ENCODE measurements around the gene CMSS1.

The CMSS1 gene

GRCh38 chr3:99795573-99795972, 22.1 kb upstream of the CMSS1 start:
- Histone ChIP-seq H3K4me1 (ENCODE audit: insufficient read depth, insufficient read length) (no peaks in the 10 kb centered on the region), H3K4me3 (ENCODE audit: insufficient read length, low read depth) (no peak overlapping the region), H3K9ac (ENCODE audit: insufficient read length, low read depth) (no peak overlapping the region), H3K9me3 (ENCODE audit: insufficient read depth, low read length) (no peaks in the 10 kb centered on the region), H3K36me3 (ENCODE audit: insufficient read depth, insufficient read length, low read length) (no peaks in the 10 kb centered on the region), H3K27me3 (ENCODE audit: insufficient read depth, insufficient read length) (no peaks in the 10 kb centered on the region)
- no peak for DNase-seq (ENCODE audit: low read depth, low spot score)
- TF ChIP-seq YY1 (IDR thresholded peaks at IDR 0.05; ENCODE audit: insufficient read depth, insufficient read length) = no peak
- no peak for TF ChIP-seq SUZ12 (IDR thresholded peaks at IDR 0.05; ENCODE audit: extremely low read depth, insufficient read depth, insufficient read length)

GRCh38 chr3:99799422-99799821, 18.2 kb upstream of the CMSS1 start:
- H3K4me3 ChIP-seq (ENCODE audit: insufficient read length, low read depth) = no peak overlapping the region
- no peak for DNase-seq (ENCODE audit: low read depth, low spot score)
- H3K9me3 ChIP-seq (ENCODE audit: insufficient read depth, low read length) = peaks cover 12% of the 10 kb centered on the region
- no peaks in the 10 kb centered on the region for H3K4me1 ChIP-seq (ENCODE audit: insufficient read depth, insufficient read length)
- no peaks in the 10 kb centered on the region for H3K27me3 ChIP-seq (ENCODE audit: insufficient read depth, insufficient read length)
- H3K36me3 ChIP-seq (ENCODE audit: insufficient read depth, insufficient read length, low read length) = no peaks in the 10 kb centered on the region
- no peak overlapping the region for H3K9ac ChIP-seq (ENCODE audit: insufficient read length, low read depth)
- TF ChIP-seq ZNF274 (IDR thresholded peaks at IDR 0.05; ENCODE audit: low read depth, low read length) (no peak), SUZ12 (IDR thresholded peaks at IDR 0.05; ENCODE audit: extremely low read depth, insufficient read depth, insufficient read length) (no peak), YY1 (IDR thresholded peaks at IDR 0.05; ENCODE audit: insufficient read depth, insufficient read length) (no peak)

GRCh38 chr3:99803297-99803696, 14.4 kb upstream of the CMSS1 start:
- H3K27me3 ChIP-seq (ENCODE audit: insufficient read depth, insufficient read length) = no peaks in the 10 kb centered on the region
- no peak for DNase-seq (ENCODE audit: low read depth, low spot score)
- H3K4me3 ChIP-seq (ENCODE audit: insufficient read length, low read depth) = no peak overlapping the region
- no peaks in the 10 kb centered on the region for H3K36me3 ChIP-seq (ENCODE audit: insufficient read depth, insufficient read length, low read length)
- H3K9ac ChIP-seq (ENCODE audit: insufficient read length, low read depth) = no peak overlapping the region
- H3K9me3 ChIP-seq (ENCODE audit: insufficient read depth, low read length) = peaks cover 38% of the 10 kb centered on the region
- no peak for TF ChIP-seq SUZ12 (IDR thresholded peaks at IDR 0.05; ENCODE audit: extremely low read depth, insufficient read depth, insufficient read length)
- TF ChIP-seq ZNF274 (IDR thresholded peaks at IDR 0.05; ENCODE audit: low read depth, low read length) = no peak
- TF ChIP-seq YY1 (IDR thresholded peaks at IDR 0.05; ENCODE audit: insufficient read depth, insufficient read length) = no peak
- no peaks in the 10 kb centered on the region for H3K4me1 ChIP-seq (ENCODE audit: insufficient read depth, insufficient read length)

- no peak for DNase-seq (ENCODE audit: low read depth, low spot score)
- Histone ChIP-seq H3K4me1 (ENCODE audit: insufficient read depth, insufficient read length) (no peaks in the 10 kb centered on the region), H3K36me3 (ENCODE audit: insufficient read depth, insufficient read length, low read length) (no peaks in the 10 kb centered on the region), H3K4me3 (ENCODE audit: insufficient read length, low read depth) (no peak overlapping the region), H3K27me3 (ENCODE audit: insufficient read depth, insufficient read length) (no peaks in the 10 kb centered on the region), H3K9ac (ENCODE audit: insufficient read length, low read depth) (no peak overlapping the region), H3K9me3 (ENCODE audit: insufficient read depth, low read length) (peaks cover 38% of the 10 kb centered on the region)
- TF ChIP-seq SUZ12 (IDR thresholded peaks at IDR 0.05; ENCODE audit: extremely low read depth, insufficient read depth, insufficient read length) (no peak), YY1 (IDR thresholded peaks at IDR 0.05; ENCODE audit: insufficient read depth, insufficient read length) (no peak), ZNF274 (IDR thresholded peaks at IDR 0.05; ENCODE audit: low read depth, low read length) (no peak)
These were observed 12.5 kb upstream of the CMSS1 start for GRCh38 chr3:99805160-99805559.

GRCh38 chr3:99808163-99808794, 9.4 kb upstream of the CMSS1 start:
- no peak overlapping the region for H3K4me3 ChIP-seq (ENCODE audit: insufficient read length, low read depth)
- H3K9ac ChIP-seq (ENCODE audit: insufficient read length, low read depth) = no peak overlapping the region
- DNase-seq (ENCODE audit: low read depth, low spot score) = peak; percentile 77
- no peaks in the 10 kb centered on the region for H3K36me3 ChIP-seq (ENCODE audit: insufficient read depth, insufficient read length, low read length)
- TF ChIP-seq ZNF274 (IDR thresholded peaks at IDR 0.05; ENCODE audit: low read depth, low read length) (no peak), YY1 (IDR thresholded peaks at IDR 0.05; ENCODE audit: insufficient read depth, insufficient read length) (no peak), SUZ12 (IDR thresholded peaks at IDR 0.05; ENCODE audit: extremely low read depth, insufficient read depth, insufficient read length) (no peak)
- H3K4me1 ChIP-seq (ENCODE audit: insufficient read depth, insufficient read length) = no peaks in the 10 kb centered on the region
- H3K27me3 ChIP-seq (ENCODE audit: insufficient read depth, insufficient read length) = no peaks in the 10 kb centered on the region
- H3K9me3 ChIP-seq (ENCODE audit: insufficient read depth, low read length) = peaks cover 37% of the 10 kb centered on the region

GRCh38 chr3:99809565-99809964, 8.1 kb upstream of the CMSS1 start:
- Histone ChIP-seq H3K9me3 (ENCODE audit: insufficient read depth, low read length) (peaks cover 25% of the 10 kb centered on the region), H3K36me3 (ENCODE audit: insufficient read depth, insufficient read length, low read length) (no peaks in the 10 kb centered on the region), H3K9ac (ENCODE audit: insufficient read length, low read depth) (no peak overlapping the region), H3K4me1 (ENCODE audit: insufficient read depth, insufficient read length) (no peaks in the 10 kb centered on the region), H3K27me3 (ENCODE audit: insufficient read depth, insufficient read length) (no peaks in the 10 kb centered on the region), H3K4me3 (ENCODE audit: insufficient read length, low read depth) (no peak overlapping the region)
- TF ChIP-seq ZNF274 (IDR thresholded peaks at IDR 0.05; ENCODE audit: low read depth, low read length) (no peak), SUZ12 (IDR thresholded peaks at IDR 0.05; ENCODE audit: extremely low read depth, insufficient read depth, insufficient read length) (no peak), YY1 (IDR thresholded peaks at IDR 0.05; ENCODE audit: insufficient read depth, insufficient read length) (no peak)
- DNase-seq (ENCODE audit: low read depth, low spot score) = no peak

GRCh38 chr3:99810403-99810802, 7.3 kb upstream of the CMSS1 start:
- TF ChIP-seq ZNF274 (IDR thresholded peaks at IDR 0.05; ENCODE audit: low read depth, low read length) (no peak), SUZ12 (IDR thresholded peaks at IDR 0.05; ENCODE audit: extremely low read depth, insufficient read depth, insufficient read length) (no peak), YY1 (IDR thresholded peaks at IDR 0.05; ENCODE audit: insufficient read depth, insufficient read length) (no peak)
- no peak for DNase-seq (ENCODE audit: low read depth, low spot score)
- H3K4me3 ChIP-seq (ENCODE audit: insufficient read length, low read depth) = no peak overlapping the region
- no peaks in the 10 kb centered on the region for H3K4me1 ChIP-seq (ENCODE audit: insufficient read depth, insufficient read length)
- no peaks in the 10 kb centered on the region for H3K27me3 ChIP-seq (ENCODE audit: insufficient read depth, insufficient read length)
- H3K9ac ChIP-seq (ENCODE audit: insufficient read length, low read depth) = no peak overlapping the region
- H3K9me3 ChIP-seq (ENCODE audit: insufficient read depth, low read length) = peaks cover 16% of the 10 kb centered on the region
- H3K36me3 ChIP-seq (ENCODE audit: insufficient read depth, insufficient read length, low read length) = no peaks in the 10 kb centered on the region
